ENCODE data around the gene MAD1L1. TPM values are rescaled to one million over a fixed set of nuclear protein-coding genes. Genes with fewer than 3 reads are reported as not detected.

Gene MAD1L1
- total RNA-seq, 1 donor from 2014 or later: 32.3 TPM

- no peaks in the 10 kb centered on the region for H3K79me2 ChIP-seq (ENCODE audit: insufficient read depth, low read length)
- TF ChIP-seq CTCF (IDR thresholded peaks at IDR 0.05; ENCODE audit: insufficient read depth, low read depth, low read length) (no peak), EZH2 (IDR thresholded peaks at IDR 0.05; ENCODE audit: insufficient read depth, low read length) (no peak)
- no peak overlapping the region for H3K4me3 Mint-ChIP-seq (ENCODE audit: unreplicated experiment)
- peaks cover 1% of the 10 kb centered on the region for H3K9me3 Mint-ChIP-seq (ENCODE audit: unreplicated experiment)
- H3K27ac ChIP-seq (ENCODE audit: low read depth, low read length): no peak overlapping the region
- no peaks in the 10 kb centered on the region for H3K27me3 Mint-ChIP-seq (ENCODE audit: low read depth, unreplicated experiment)
- H3K27ac Mint-ChIP-seq (ENCODE audit: unreplicated experiment): no peak overlapping the region
- peaks cover 3% of the 10 kb centered on the region for H4K20me1 ChIP-seq (ENCODE audit: insufficient read depth, low read length)
- H3K4me1 ChIP-seq (ENCODE audit: insufficient read depth, low read length): peaks cover 19% of the 10 kb centered on the region
- no peak overlapping the region for H3K9ac ChIP-seq (ENCODE audit: low read length)
- DNase-seq (ENCODE audit: low read depth): no peak
- no peak for FAIRE-seq
- H3K27me3 ChIP-seq (ENCODE audit: insufficient read depth, low read length): no peaks in the 10 kb centered on the region
- H2AFZ ChIP-seq (ENCODE audit: low read depth, low read length): no peak overlapping the region
- peaks cover 7% of the 10 kb centered on the region for H3K4me1 Mint-ChIP-seq (ENCODE audit: low read depth, unreplicated experiment)
- H3K4me2 ChIP-seq (ENCODE audit: low read length): no peak overlapping the region
- no peak overlapping the region for H3K4me3 ChIP-seq (ENCODE audit: insufficient read depth, low read depth, low read length)
- no peaks in the 10 kb centered on the region for H3K36me3 ChIP-seq (ENCODE audit: insufficient read depth, low read length)
- H3K9me3 ChIP-seq (ENCODE audit: insufficient read depth, low read depth, low read length): no peaks in the 10 kb centered on the region
- H3K36me3 Mint-ChIP-seq (ENCODE audit: low read depth, unreplicated experiment): peaks cover 1% of the 10 kb centered on the region
Measured at GRCh38 chr7:1894906-1895663, 337.7 kb downstream of the MAD1L1 start.

GRCh38 chr7:1894313-1894900 is 338.3 kb downstream of the MAD1L1 start:
- H4K20me1 ChIP-seq (ENCODE audit: insufficient read depth, low read length): peaks cover 3% of the 10 kb centered on the region
- H3K79me2 ChIP-seq (ENCODE audit: insufficient read depth, low read length): no peaks in the 10 kb centered on the region
- Mint-ChIP-seq H3K9me3 (ENCODE audit: unreplicated experiment) (peaks cover 1% of the 10 kb centered on the region), H3K27ac (ENCODE audit: unreplicated experiment) (no peak overlapping the region), H3K4me3 (ENCODE audit: unreplicated experiment) (no peak overlapping the region), H3K27me3 (ENCODE audit: low read depth, unreplicated experiment) (no peaks in the 10 kb centered on the region), H3K36me3 (ENCODE audit: low read depth, unreplicated experiment) (peaks cover 1% of the 10 kb centered on the region), H3K4me1 (ENCODE audit: low read depth, unreplicated experiment) (peaks cover 7% of the 10 kb centered on the region)
- no peak for TF ChIP-seq EZH2 (IDR thresholded peaks at IDR 0.05; ENCODE audit: insufficient read depth, low read length)
- TF ChIP-seq CTCF (IDR thresholded peaks at IDR 0.05; ENCODE audit: insufficient read depth, low read depth, low read length): no peak
- no peak overlapping the region for H2AFZ ChIP-seq (ENCODE audit: low read depth, low read length)
- DNase-seq (ENCODE audit: low read depth) (no peak), FAIRE-seq (no peak)
- no peaks in the 10 kb centered on the region for H3K27me3 ChIP-seq (ENCODE audit: insufficient read depth, low read length)
- no peak overlapping the region for H3K9ac ChIP-seq (ENCODE audit: low read length)
- H3K4me3 ChIP-seq (ENCODE audit: insufficient read depth, low read depth, low read length): no peak overlapping the region
- H3K36me3 ChIP-seq (ENCODE audit: insufficient read depth, low read length): no peaks in the 10 kb centered on the region
- H3K9me3 ChIP-seq (ENCODE audit: insufficient read depth, low read depth, low read length): no peaks in the 10 kb centered on the region
- no peak overlapping the region for H3K27ac ChIP-seq (ENCODE audit: low read depth, low read length)
- H3K4me2 ChIP-seq (ENCODE audit: low read length): no peak overlapping the region
- peaks cover 19% of the 10 kb centered on the region for H3K4me1 ChIP-seq (ENCODE audit: insufficient read depth, low read length)

- no peak overlapping the region for H3K9ac ChIP-seq (ENCODE audit: low read length)
- no peak overlapping the region for H2AFZ ChIP-seq (ENCODE audit: low read depth, low read length)
- Mint-ChIP-seq H3K4me1 (ENCODE audit: low read depth, unreplicated experiment) (peaks cover 6% of the 10 kb centered on the region), H3K9me3 (ENCODE audit: unreplicated experiment) (peaks cover 1% of the 10 kb centered on the region), H3K4me3 (ENCODE audit: unreplicated experiment) (no peak overlapping the region), H3K27ac (ENCODE audit: unreplicated experiment) (no peak overlapping the region), H3K27me3 (ENCODE audit: low read depth, unreplicated experiment) (no peaks in the 10 kb centered on the region), H3K36me3 (ENCODE audit: low read depth, unreplicated experiment) (peaks cover 4% of the 10 kb centered on the region)
- no peaks in the 10 kb centered on the region for H3K27me3 ChIP-seq (ENCODE audit: insufficient read depth, low read length)
- H3K36me3 ChIP-seq (ENCODE audit: insufficient read depth, low read length): no peaks in the 10 kb centered on the region
- no peaks in the 10 kb centered on the region for H3K79me2 ChIP-seq (ENCODE audit: insufficient read depth, low read length)
- no peak for TF ChIP-seq CTCF (IDR thresholded peaks at IDR 0.05; ENCODE audit: insufficient read depth, low read depth, low read length)
- TF ChIP-seq EZH2 (IDR thresholded peaks at IDR 0.05; ENCODE audit: insufficient read depth, low read length): no peak
- peaks cover 4% of the 10 kb centered on the region for H4K20me1 ChIP-seq (ENCODE audit: insufficient read depth, low read length)
- DNase-seq (ENCODE audit: low read depth): no peak
- H3K9me3 ChIP-seq (ENCODE audit: insufficient read depth, low read depth, low read length): no peaks in the 10 kb centered on the region
- H3K27ac ChIP-seq (ENCODE audit: low read depth, low read length): no peak overlapping the region
- peaks cover 15% of the 10 kb centered on the region for H3K4me1 ChIP-seq (ENCODE audit: insufficient read depth, low read length)
- no peak overlapping the region for H3K4me3 ChIP-seq (ENCODE audit: insufficient read depth, low read depth, low read length)
- no peak for FAIRE-seq
- no peak overlapping the region for H3K4me2 ChIP-seq (ENCODE audit: low read length)
Measured at GRCh38 chr7:1893451-1893850, 339.3 kb downstream of the MAD1L1 start.
